ENCODE measurements around the gene ARHGEF4.

Gene ARHGEF4

GRCh38 chr2:130930740-130931659 is 94.3 kb downstream of the ARHGEF4 start:
- ATAC-seq = no peak

GRCh38 chr2:130933501-130933900 is 96.8 kb downstream of the ARHGEF4 start:
- no peak for ATAC-seq

- no peak for ATAC-seq
These were observed 99.7 kb downstream of the ARHGEF4 start for GRCh38 chr2:130936451-130936850.

- no peak for ATAC-seq
These were observed 111.3 kb downstream of the ARHGEF4 start for GRCh38 chr2:130947967-130948366.

- ATAC-seq = no peak
These were observed 113.2 kb downstream of the ARHGEF4 start for GRCh38 chr2:130949954-130950353.

- no peak for ATAC-seq
These were observed 114.3 kb downstream of the ARHGEF4 start for GRCh38 chr2:130951018-130951417.

- no peak for ATAC-seq
These were observed 118.2 kb downstream of the ARHGEF4 start for GRCh38 chr2:130954873-130955272.

GRCh38 chr2:130957915-130958314 is 121.2 kb downstream of the ARHGEF4 start:
- no peak for ATAC-seq

- no peak for ATAC-seq
These were observed 126.6 kb downstream of the ARHGEF4 start for GRCh38 chr2:130963196-130963848.

- no peak for ATAC-seq
These were observed 127.4 kb downstream of the ARHGEF4 start for GRCh38 chr2:130963849-130964793.

- ATAC-seq = no peak
These were observed 128.2 kb downstream of the ARHGEF4 start for GRCh38 chr2:130964931-130965330.

GRCh38 chr2:130966149-130966774 is 129.5 kb downstream of the ARHGEF4 start:
- no peak for ATAC-seq

- ATAC-seq = no peak
These were observed 130.2 kb downstream of the ARHGEF4 start for GRCh38 chr2:130966775-130967490.

- ATAC-seq = no peak
These were observed 135.7 kb downstream of the ARHGEF4 start for GRCh38 chr2:130972410-130972809.

- ATAC-seq = no peak
These were observed 139.0 kb downstream of the ARHGEF4 start for GRCh38 chr2:130975729-130976128.

GRCh38 chr2:130976591-130977237 is 140.0 kb downstream of the ARHGEF4 start:
- no peak for ATAC-seq

- no peak for ATAC-seq
These were observed 140.8 kb downstream of the ARHGEF4 start for GRCh38 chr2:130977461-130978050.

- no peak for ATAC-seq
These were observed 145.0 kb downstream of the ARHGEF4 start for GRCh38 chr2:130981667-130982066.

GRCh38 chr2:130985206-130985780 is 148.6 kb downstream of the ARHGEF4 start:
- no peak for ATAC-seq

Data from activated CD4-positive, CD25-positive, alpha-beta regulatory T cell treated with anti-CD3 and anti-CD28 coated beads, Interleukin-2, amount 50 U/mL, for 24 hours (primary cell).